IPS-20b (cell line): ENCODE results near the gene AHNAK.
"Not testable (repeated sequence)": the region's sequence is repeated elsewhere in the genome, so short reads cannot be mapped to it uniquely, and the experiment has no call there.

ENCODE experiments used
- H3K27ac ChIP-seq: one replicate; pipeline ENCODE4 v1.5.1; 2013; ENCODE audit warnings: low read length
- H3K27me3 ChIP-seq: 2 replicates; pipeline ENCODE4 v1.6.1; 2013; ENCODE audit warnings: mild to moderate bottlenecking, low read length, inconsistent platforms; ENCODE audit not compliant: insufficient read depth
- H3K36me3 ChIP-seq: 2 replicates; pipeline ENCODE4 v1.6.1; 2013; ENCODE audit warnings: low read depth, mild to moderate bottlenecking, inconsistent platforms, low read length, moderate library complexity; ENCODE audit not compliant: insufficient read depth
- H3K4me1 ChIP-seq: 2 replicates; pipeline ENCODE4 v1.6.1; 2013; ENCODE audit warnings: mild to moderate bottlenecking, control low read depth, inconsistent platforms, low read length, moderate library complexity; ENCODE audit not compliant: insufficient read depth
- H3K4me3 ChIP-seq: 2 replicates; pipeline ENCODE4 v1.5.1; 2013; ENCODE audit warnings: mild to moderate bottlenecking, low read length, inconsistent platforms
- H3K9ac ChIP-seq: 2 replicates; pipeline ENCODE4 v1.6.1; 2013; ENCODE audit warnings: low read depth, mild to moderate bottlenecking, inconsistent platforms, low read length, moderate library complexity
- H3K9me3 ChIP-seq: 2 replicates; pipeline ENCODE4 v1.6.1; 2013; ENCODE audit warnings: mild to moderate bottlenecking, low read depth, low read length, inconsistent platforms; ENCODE audit not compliant: insufficient read depth

The AHNAK gene

DNA sequence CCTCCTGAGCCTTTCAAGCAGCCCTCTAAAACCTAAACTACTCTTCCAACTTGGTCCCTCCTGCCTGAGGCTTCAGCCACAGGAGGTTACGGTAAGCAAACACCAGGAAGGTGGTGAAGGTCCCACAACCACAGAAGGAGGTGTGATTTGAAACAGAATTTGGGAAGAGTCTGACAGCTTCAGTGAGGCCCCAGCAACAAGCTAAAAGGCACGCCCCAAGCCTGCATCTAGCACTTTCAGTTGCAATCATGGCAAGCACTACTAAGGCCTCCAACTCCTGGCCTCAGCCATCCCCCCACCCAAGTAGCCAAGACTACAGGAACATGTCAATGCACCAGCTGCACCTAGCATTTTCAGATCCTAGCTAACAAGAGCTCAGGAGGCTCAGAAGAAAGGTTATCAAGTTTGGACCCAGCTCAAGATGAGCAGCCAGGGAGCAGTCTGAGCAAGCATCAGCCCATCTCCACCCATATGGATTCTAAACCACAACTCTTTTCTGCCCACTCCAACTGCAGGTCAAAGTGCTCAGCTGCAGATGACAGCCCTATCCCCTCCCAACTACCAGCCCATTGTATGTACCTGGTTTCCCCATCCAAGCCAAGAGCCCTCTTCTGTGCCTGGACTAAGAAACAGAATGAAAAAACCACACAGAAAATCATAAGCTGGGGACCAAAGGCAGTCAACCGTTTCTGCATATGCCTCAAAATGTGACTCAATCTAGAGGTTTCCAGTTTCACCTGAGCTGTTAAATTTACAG lies 10.4 kb upstream of the AHNAK start:
- Histone ChIP-seq H3K9me3 (no peaks in the 10 kb centered on the region), H3K36me3 (peaks cover 48% of the 10 kb centered on the region), H3K27me3 (no peaks in the 10 kb centered on the region), H3K4me1 (peaks cover 62% of the 10 kb centered on the region), H3K27ac (peak overlapping the region; percentile 52), H3K4me3 (no peak overlapping the region), H3K9ac (peak overlapping the region; percentile 12; the same call in 1 of the 2 replicates)

GRCh38 chr11:62556108-62556874 lies 9.7 kb upstream of the AHNAK start:
- peaks cover 60% of the 10 kb centered on the region for H3K4me1 ChIP-seq
- H3K4me3 ChIP-seq: no peak overlapping the region
- peak overlapping the region; percentile 52 for H3K27ac ChIP-seq
- peaks cover 46% of the 10 kb centered on the region for H3K36me3 ChIP-seq
- peak overlapping the region; percentile 12; the same call in 1 of the 2 replicates for H3K9ac ChIP-seq
- no peaks in the 10 kb centered on the region for H3K27me3 ChIP-seq
- no peaks in the 10 kb centered on the region for H3K9me3 ChIP-seq

DNA sequence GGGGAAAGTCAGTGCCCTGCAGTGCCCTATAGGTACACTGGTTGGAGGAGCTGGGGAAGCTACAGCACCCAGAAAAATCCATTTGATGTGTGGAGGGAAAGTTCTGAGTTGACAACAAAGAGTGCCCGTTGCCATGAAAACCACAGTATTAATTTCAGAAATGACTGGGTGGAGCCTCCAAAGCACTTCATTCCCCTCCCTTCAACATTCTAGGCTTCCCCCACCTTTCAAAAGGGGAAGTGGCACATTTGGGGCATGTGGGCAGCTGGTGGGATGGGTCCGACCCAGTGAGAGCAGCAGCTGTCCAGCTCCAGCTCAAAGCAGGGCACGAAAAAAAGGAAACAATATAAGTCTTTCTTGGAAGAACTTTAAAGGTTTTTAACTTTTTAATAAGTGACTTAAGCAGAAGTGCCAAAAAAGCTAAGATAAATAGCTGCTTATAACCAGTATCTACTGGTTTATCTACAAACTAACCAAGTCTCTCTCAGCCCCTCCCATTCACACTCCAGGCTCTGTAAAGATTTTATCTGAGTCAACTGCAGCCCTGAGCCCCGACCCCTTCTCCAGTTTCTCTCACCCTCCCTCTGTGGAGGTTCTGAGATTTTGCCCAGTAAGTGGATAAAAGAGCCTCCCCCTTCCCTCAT lies 9.0 kb upstream of the AHNAK start:
- H3K9ac ChIP-seq: peak overlapping the region; percentile 12; the same call in 1 of the 2 replicates
- H3K27me3 ChIP-seq: no peaks in the 10 kb centered on the region; the same call in 1 of the 2 replicates
- peak overlapping the region; percentile 52 for H3K27ac ChIP-seq
- peaks cover 40% of the 10 kb centered on the region for H3K36me3 ChIP-seq
- peaks cover 54% of the 10 kb centered on the region for H3K4me1 ChIP-seq
- H3K9me3 ChIP-seq: no peaks in the 10 kb centered on the region
- no peak overlapping the region for H3K4me3 ChIP-seq

DNA sequence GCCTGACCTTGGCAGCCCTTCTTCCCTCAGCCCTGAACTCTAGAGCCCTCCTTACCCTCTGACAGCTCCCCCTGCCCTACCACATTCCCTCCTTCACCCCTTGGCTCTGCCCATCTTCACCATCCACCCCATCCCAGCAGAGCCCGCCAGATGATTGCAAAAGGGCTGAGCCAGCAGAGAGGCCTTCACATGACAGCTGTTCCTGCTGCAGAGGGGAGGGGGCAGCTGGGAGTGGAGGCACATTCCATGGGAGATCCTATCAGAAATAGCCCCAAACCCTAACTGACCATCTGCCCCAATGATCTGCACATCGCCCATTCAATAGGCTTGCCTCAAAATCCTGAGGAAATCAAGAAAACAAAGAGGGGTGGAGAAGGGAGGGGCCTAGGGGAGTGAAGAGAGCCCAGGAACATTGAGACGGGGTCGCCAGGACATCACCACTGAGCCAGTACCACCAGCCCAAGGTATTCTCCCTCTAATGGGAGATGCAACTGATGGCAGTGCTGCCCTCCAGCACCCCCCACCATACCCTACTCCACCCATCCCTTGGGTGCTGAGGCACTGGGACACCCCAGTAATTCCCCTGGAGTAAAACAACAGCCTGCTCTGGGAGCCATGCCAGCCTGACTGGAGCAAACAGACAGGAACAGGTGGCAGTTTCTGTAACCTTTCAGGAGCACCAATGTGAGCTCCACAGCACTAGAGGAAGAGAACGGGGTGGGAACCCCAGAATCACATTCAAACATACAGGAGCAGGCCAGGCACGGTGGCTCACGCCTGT lies 8.0 kb upstream of the AHNAK start:
- H3K27me3 ChIP-seq: peaks cover 9% of the 10 kb centered on the region; the same call in 1 of the 2 replicates
- H3K9ac ChIP-seq: no peak overlapping the region
- H3K9me3 ChIP-seq: no peaks in the 10 kb centered on the region
- H3K27ac ChIP-seq: no peak overlapping the region
- peaks cover 46% of the 10 kb centered on the region for H3K4me1 ChIP-seq
- H3K36me3 ChIP-seq: peaks cover 30% of the 10 kb centered on the region
- no peak overlapping the region for H3K4me3 ChIP-seq

- Histone ChIP-seq H3K4me1 (peaks cover 43% of the 10 kb centered on the region), H3K4me3 (peak overlapping the region; percentile 49), H3K27ac (peak overlapping the region; percentile 65), H3K9me3 (no peaks in the 10 kb centered on the region), H3K27me3 (peaks cover 16% of the 10 kb centered on the region), H3K9ac (peak overlapping the region; percentile 64; the same call in 1 of the 2 replicates), H3K36me3 (peaks cover 23% of the 10 kb centered on the region)
These were observed 7.3 kb upstream of the AHNAK start for GRCh38 chr11:62553839-62554361.

DNA sequence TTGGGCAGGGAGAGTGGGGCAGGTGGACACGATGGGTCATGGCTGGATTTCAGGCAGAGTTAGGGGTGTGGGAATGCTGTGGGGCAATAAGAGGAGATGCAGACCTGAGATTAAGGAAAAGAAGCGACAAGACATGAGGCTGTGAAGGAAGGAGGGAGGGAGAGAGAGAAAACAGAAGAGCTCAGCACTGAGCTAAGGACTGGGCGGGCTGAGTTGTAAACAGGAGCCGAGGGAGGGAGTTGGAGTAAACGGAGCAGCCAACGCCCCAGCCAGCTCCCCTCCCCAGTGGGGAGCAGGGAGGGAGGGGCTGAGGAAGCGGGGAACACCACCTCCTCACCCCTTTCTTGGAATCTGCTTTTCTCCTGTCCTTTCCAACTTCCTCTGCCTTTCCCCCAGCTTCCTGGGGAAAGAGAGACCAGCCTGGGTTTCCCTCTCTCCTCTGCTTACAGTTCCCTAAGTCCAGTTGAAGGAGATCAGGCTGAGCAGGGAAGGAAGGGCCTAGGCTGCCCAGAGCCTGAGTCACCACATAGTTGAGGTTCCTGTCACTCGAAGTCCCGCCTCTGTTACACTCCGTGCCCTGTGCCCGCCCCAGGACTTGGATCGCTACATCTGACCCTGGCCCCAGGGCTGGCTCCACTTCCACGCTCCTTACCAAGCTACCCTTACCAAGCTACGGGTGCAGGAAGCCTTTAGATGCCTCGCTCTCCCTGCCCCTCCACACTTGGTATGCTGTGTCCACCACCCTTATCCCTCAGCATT lies 6.7 kb upstream of the AHNAK start:
- Histone ChIP-seq H3K9ac (peak overlapping the region; percentile 64; the same call in 1 of the 2 replicates), H3K36me3 (peaks cover 17% of the 10 kb centered on the region), H3K4me3 (peak overlapping the region; percentile 49), H3K4me1 (peaks cover 43% of the 10 kb centered on the region), H3K27me3 (peaks cover 22% of the 10 kb centered on the region), H3K9me3 (no peaks in the 10 kb centered on the region), H3K27ac (peak overlapping the region; percentile 65)

GRCh38 chr11:62552485-62553079 lies 6.0 kb upstream of the AHNAK start:
- peak overlapping the region; percentile 64; the same call in 1 of the 2 replicates for H3K9ac ChIP-seq
- H3K27ac ChIP-seq: peak overlapping the region; percentile 65
- peaks cover 10% of the 10 kb centered on the region for H3K36me3 ChIP-seq
- H3K4me1 ChIP-seq: peaks cover 47% of the 10 kb centered on the region
- H3K4me3 ChIP-seq: peak overlapping the region; percentile 49; the same call in 1 of the 2 replicates
- peaks cover 29% of the 10 kb centered on the region for H3K27me3 ChIP-seq
- no peaks in the 10 kb centered on the region for H3K9me3 ChIP-seq

DNA sequence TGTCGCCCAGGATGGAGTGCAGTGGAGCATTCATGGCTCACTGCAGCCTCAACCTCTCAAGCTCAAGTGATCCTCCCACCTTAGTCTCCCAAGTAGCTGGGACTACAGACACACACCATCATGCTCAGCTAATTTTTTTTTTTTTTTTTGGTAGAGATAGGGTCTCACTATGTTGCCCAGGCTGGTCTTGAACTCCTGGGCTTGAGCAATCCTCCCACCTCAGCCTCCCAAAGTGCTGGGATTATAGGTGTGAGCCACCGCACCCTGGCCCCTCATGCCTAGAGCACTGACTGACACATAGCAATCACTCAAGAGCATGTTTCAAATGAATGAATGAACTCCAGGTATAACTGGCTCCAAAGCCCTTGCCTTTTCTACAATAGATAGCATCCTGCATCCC lies 3.9 kb upstream of the AHNAK start:
- peaks cover 33% of the 10 kb centered on the region for H3K4me1 ChIP-seq
- H3K27me3 ChIP-seq: peaks cover 50% of the 10 kb centered on the region
- not testable (repeated sequence) for H3K27ac ChIP-seq

DNA sequence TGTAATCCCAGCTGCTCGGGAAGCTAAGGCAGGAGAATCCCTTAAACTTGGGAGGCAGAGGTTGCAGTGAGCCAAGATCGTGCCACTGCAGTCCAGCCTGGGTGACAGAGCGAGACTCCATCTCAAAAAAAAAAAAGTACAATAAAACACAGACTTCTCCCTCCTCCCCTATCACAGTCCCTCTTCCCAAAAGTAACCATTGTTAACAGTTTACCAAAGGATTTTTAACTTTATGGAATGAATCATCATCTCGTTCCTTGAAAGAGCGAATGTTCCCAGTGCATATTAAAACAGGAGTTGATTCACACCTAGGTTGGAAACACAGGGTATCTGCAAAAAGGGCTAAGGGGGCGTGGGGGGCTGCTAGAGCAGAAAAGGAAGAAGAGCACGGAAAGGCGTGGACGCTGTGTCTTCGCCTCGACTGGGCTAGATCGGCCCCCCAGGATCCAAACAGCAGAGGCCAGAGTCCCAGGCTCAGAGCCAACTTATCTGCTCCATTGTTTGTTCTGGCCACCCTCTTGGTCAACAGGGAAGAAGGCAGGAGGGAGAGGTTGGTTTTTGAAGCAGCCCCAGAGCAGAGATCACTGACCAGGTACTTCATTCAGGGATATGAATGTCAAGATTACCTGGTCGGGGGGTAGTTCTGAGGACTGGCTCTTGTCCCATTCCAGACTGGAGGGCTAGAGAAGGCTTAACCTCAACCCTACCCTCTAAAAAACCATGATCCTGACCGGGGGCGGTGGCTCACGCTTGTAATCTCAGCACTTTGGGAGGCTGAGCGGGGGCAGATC lies 2.1 kb upstream of the AHNAK start:
- Histone ChIP-seq H3K27me3 (peaks cover 68% of the 10 kb centered on the region), H3K9ac (no peak overlapping the region), H3K27ac (no peak overlapping the region)

More for the DNA sequence above, 3.9 kb upstream of the AHNAK start:
- not testable (repeated sequence) for H3K9ac ChIP-seq, H3K9me3 ChIP-seq, H3K36me3 ChIP-seq, H3K4me3 ChIP-seq

More for the DNA sequence above, 2.1 kb upstream of the AHNAK start:
- Histone ChIP-seq H3K36me3 (no peaks in the 10 kb centered on the region), H3K4me3 (no peak overlapping the region), H3K4me1 (peaks cover 24% of the 10 kb centered on the region), H3K9me3 (no peaks in the 10 kb centered on the region)
